Measurements from ENCODE around the gene TMC6.
"Not testable (repeated sequence)": the region's sequence is repeated elsewhere in the genome, so short reads cannot be mapped to it uniquely, and the experiment has no call there.

TMC6 gene

DNA sequence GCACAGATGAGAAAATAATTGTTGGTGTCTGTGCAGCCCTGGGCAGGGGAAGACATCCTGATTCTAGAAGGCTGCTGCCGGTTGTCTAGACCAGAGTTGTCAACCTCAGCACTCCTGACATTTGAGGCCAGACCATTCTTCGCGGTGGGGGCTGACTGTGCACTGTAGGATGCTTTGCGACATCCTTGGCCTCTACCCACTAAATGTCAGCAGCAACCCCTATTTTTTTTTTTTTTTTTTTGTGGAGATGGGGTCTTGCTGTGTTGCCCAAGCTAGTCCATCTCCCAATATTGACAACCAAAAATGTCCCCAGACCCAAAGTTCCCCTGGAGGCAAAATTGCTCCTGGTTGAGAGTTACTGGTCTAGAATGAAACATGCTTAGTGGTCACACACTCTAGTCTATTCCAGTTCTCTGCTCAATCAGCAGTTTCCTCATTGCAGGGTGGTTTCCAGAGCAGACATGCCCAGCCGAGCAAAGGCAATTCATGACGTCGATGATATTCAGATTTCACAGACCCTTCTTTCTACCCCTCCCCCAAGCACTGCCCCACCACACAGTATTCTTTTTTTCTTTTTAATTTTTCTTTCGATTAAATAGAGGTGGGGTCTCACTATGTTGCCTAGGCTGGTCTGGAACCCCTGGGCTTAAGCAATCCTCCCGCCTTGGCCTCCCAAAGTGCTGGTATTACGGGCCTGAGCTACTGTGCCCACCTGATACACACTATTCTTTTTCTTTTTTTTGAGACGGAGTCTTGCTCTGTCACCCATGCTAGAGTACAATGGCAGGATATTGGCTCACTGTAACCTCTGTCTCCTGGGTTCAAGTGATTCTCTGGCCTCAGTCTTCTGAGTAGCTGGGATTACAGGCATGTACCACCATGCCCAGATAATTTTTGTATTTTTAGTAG is 26.6 kb upstream of the TMC6 start:
- DNase-seq (ENCODE audit: low spot score), result no peak

DNA sequence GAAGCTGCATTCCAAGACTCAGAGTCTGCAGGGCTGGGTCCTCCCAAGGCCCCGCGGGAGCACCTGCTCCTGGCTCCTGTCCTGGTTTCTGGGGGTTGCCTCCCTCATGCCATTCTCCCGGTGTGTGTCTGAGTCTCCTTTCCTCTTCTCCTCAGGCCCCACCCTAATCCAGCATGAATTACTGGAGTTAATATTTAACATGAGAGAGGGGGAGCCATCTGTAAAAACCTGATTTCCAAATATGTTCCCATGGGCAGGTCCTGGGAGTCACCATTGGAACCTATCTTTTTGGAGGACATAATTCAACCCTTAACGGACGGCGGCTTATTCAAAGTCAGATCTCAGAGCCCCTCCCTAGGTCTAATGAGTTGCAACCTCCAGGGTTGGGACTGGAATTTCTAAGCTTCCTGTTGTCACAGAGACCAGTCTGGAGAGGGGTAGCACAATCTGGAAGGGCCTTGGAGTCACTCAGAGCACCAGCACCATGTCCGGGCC is 23.0 kb upstream of the TMC6 start:
- DNase-seq (ENCODE audit: low spot score), result no peak

DNA sequence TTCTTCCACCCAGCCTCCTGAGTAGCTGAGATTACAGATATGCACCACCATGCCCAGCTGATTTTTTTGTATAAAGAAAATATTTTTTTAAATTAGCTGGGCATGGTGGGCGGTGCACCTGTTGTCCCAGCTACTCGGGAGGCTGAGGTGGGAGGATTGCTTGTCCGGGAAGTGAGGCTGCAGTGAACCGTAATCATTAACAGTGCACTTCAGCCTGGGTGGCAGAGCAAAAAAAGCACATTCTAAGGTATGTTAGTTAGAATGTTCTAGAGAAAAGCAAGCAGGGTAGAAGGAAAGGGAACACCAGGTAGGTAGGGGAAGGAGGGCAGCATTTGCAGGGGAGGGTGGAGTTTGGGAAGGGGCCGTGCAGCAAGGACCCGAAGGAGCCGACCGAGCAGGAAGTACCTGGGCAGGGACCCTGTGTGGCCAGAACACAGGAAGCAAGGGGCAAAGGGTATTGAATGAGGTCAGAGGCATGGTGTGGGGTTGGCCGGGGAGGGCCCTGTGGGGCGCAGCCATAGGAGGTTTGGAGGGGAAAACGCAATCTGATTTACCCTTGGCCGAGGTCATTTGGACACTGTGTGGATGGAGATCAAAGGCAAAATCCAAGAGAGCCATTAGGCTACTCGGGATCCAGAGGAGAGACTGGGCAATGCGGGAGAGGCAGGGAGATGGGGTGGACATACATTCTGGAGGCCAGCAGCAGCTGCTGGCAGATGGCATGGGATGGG is 19.9 kb upstream of the TMC6 start:
- no peak for DNase-seq (ENCODE audit: low spot score)

DNA sequence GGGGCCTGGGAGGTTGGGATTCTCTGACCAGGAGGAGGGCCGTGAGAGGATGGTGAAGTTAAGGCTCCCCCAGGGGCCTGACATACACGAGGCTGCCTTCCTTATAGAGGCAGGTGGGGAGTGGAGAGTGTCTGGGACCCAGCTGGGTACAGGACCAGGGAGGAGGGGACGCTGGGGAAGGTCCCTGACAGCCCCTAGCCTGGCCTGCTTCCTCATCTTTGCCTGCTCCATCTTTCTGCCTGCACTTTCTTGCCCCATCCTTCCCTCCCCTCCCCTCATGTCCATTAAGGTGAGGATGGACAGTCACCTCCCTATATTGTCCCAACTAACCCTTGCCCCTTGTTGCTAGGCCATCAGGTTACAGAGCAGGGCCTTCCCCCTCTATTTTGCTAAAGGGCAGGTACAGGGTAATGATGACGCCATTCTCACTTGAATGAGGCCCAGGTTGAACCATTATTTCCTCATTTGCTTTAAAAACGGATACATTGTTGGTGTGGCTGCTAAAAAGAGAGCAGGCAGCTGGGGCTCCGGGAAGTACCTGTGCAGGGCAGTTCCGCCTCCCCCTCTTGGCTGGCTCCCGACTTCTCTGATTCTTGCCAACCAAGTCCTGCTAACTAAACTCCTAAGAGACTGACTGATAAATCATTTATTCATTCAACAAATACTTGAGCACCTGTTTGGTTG is 18.9 kb upstream of the TMC6 start:
- DNase-seq (ENCODE audit: low spot score), result no peak

DNA sequence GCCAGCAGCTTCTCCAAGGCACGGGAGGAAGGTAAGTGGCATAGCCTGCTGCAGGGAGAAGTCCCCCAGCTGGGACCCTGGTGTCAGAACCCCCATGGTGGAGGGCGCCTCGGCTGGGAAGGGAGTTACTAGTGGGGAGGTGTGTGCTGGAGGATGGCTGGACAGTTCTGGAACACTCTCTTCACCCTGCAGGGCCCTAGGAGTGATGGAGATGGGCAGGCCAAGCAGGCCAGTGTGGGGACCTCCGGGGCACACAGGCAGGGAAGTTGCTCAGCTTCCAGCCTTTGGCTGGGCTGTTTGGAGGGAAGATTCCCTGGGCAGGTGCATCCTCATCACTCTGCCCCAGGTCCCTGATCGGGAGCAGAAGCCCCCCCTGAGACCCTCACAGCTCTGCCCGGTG is 18.3 kb upstream of the TMC6 start:
- no peak for DNase-seq (ENCODE audit: low spot score)

DNA sequence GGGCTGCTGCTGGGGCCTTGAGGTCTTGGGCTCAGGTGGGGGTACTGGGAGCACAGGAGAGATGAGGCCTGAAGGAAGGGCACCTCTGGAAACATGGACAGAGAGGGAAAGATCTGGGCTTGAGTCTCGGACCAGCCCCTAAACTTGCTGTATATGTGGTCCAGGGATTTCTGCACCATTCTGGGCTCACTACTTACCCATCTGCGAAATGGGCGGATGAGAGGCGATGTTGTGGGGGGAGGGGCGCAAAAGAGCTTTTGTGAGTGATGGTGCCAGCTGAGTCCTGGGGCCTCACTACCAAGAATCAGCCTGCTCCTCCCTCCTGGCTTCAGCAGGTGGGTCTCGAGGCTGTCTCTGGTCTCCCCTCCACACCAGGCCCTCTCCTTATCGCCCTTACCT is 17.9 kb upstream of the TMC6 start:
- no peak for DNase-seq (ENCODE audit: low spot score)

DNA sequence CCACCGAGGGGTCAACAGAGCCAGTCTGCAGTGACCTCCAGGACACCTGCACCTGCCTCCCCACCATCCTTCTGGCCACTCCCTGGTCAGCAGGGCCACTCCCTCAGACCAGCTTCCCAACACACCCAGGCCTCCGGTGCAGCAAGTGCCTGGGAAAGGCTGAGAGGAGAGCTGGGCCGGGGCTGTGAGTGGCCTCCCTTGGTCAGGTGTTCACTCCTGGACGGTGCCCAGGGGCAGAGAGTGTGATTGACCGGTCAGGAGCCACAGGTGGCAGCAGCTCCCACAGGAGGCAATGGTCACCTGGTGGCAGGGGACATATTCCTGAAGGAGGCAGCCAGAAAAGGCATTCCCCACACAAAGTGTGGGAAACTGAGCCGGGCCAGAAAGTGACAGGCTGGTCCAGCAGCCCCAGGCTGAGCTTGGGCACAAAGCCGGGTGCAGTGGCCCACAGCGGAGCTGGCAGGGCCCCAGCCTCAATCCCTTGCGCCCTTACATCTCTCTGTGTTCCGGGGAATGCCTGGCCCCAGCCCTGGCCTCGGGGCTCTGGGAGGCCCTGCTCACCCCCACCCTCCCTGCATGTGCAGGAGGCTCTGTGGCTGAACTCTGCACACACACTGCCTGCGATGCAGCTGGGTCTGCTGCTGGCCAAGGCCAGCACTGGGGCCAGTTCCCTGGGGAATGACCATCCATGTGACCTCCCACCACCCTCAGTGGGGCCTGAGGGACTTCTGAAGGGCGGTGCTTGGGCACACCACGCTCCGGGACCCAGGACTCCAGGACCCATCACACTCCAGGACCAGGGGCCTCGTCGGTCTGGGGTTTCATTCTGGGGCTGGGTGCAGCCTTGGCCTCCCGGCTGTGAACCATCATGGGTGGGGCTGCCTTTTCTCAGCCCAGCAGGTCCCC is 16.4 kb upstream of the TMC6 start:
- peak; percentile 72 for DNase-seq (ENCODE audit: low spot score)

DNA sequence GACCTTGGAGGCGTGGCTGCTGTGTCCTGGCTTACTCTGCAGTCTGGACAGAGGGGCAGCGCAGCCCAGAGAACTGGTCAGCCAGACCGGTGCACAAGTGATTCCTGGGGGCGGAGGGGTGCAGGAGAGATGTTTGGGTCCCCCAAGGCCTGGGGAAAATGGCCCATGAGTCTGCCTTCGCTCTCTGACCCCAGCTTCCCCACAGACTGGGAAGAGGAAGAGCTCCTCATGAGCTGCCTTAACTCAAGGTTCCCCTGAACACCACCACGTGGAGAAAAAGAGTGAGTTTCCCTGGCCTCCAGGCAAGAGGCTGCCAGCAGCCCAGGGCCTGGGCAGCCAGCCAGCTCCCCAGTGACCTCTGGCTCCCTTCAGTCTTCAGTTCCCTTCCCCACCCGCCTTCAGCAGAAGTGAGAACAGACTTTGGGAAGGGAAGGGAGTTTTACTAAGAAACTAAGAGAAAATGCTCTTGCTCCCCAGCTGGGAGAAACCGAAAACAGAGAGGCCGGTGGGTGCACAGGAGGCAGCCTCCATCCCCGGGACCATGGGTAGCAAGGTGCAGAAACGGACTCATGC is 15.7 kb upstream of the TMC6 start:
- peak; percentile 81 for DNase-seq (ENCODE audit: low spot score)

DNA sequence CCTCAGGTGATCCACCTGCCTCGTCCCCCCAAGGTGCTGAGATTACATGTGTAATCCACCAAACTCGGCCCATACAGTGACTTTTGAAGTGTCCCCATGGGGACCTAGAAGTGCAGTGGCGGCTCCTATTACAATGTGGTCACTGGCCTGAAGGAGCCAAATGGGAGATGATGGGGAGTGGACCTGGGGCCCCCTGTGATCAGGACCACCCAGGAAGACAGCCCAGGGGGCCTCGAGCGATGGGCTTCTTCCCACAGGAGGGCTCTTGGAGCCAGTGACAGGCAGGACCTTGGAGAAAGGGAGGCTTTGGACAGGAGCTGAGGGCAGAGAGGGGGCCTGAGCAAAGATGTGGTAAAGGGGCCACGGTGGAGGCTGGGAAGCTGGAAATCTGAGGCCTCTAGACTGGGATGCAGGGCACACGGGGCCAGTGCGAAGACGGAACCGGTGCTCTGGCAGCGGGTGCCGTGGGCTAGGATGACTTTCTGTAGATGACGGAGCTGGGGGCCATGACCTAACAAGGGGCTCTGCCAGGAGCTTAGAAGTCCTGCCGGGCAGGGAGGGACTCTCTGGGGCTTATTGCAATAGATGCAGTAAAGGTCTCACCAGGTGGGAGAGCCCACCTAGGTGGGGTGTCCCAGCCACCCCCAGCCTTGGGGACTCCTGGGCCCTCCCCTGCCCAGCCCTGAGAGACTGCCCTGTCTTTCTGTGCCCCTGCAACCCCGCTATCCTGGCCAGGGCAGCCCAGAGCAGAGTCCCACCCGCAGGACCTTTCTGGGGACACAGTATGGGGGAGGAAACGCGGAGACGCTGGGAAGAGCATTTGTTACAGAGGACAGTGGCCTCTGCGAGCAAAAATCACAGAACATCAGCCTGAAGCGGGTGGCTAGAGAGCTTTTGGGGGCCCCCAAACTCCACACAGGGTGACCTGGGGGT is 14.9 kb upstream of the TMC6 start:
- no peak for DNase-seq (ENCODE audit: low spot score)

DNA sequence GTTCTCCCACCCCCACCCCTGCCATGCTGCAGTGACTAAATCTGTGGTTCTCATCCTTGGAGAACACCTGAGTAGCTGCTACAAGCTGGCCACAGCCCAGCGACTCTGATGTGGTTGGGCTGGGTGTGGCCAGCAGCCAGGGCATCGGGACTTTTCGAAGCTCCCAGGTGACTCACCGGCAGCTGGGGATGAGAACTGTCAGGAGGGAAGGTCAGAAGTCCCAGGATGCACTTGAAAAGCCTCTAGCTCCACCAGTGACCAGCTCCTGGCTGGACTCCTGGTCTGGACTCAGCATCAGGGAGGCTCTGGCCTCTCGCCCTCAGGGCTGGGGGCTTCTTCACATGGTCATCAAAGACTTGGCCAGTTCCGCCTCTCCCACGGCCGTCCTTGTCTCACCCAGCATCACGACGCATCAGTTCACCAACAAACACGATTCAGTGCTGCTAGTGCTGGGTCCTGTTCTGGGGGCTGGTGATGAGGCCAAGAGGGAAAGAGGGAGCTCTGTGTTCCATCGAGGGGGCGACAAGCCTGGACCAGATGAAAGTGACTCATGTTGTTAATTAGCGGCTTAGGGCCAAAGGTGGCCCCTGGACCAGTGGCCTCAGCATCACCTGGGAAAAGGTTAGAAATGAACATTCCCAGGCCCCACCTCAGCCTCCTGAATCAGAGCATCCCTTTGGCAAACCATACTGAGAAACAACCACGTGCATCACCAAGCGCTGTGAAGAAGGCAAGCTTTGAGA is 13.7 kb upstream of the TMC6 start:
- DNase-seq (ENCODE audit: low spot score), result no peak

DNA sequence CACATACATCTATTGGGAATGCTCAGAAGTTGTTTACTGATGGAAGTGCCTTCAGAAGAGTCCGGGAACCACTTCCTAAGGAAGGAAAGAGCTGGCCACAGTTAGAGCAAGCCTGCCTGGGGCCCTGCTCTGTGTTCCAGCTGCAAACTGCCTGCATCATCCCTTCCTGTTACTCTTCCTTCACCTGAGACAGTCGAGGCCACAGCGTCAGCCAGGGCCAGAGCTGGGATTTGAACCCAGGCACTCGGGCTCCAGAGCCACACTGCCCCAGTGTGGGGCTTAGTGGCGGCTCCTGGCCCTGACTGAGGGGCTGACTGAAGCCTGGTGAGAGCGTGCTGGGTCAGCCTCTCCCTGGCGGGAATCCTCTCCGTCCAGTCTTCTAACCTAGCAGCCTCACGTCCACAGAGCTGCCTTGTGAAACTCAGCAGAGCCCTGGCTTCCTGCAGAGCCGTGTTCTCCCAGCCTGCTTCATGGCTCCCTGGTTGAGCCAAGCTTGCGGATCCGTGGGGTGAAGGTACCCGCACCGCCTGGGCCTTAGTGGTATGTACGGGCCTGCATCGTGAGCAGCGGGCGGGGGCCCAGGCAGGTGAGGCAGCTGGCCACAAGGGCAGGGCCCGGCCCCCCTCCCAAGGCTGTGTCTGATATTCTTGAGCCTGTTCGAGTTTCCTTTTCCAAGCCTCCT is 13.0 kb upstream of the TMC6 start:
- no peak for DNase-seq (ENCODE audit: low spot score)

DNA sequence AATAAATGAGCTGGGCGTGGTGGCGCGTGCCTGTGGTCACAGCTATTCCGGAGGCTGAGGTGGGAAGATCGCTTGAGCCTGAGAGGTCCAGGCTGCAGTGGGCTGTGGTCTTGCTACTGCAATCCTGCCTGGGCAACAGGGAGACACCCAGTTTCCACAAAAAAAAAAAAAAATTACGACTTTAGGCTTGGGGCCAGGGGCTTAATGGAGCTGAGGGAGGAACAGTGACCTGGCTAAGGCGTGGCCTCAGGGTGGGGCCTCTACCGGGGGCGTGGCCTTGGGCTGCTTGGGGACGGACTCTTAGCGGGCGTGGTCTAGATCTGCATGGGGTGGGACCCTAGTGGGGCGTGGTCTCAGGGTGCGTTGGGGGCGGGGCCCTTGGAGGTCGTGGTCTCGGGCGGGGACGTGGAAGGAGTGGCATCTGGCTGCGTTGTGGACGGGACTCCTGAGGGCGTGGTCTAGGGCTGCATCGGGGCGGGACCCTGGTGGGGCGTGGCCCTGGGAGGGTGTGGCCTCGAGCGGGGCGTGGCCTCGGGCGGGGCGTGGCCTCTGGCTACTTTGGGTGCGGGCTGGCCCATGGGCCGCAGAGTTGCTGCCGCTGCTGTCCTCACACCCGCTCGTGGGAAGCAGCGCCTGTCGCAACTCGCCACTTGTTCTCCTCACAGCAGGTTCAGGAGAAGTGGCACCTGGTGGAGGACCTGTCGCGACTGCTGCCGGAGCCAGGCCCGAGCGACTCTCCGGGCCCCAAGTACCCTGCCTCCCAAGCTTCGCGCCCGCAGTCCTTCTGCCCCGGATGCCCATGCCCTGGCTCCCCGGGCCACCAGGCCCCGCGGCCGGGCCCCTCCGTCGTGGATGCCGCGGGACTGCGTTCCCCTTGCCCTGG is 11.9 kb upstream of the TMC6 start:
- DNase-seq (ENCODE audit: low spot score), result peak; percentile 78

DNA sequence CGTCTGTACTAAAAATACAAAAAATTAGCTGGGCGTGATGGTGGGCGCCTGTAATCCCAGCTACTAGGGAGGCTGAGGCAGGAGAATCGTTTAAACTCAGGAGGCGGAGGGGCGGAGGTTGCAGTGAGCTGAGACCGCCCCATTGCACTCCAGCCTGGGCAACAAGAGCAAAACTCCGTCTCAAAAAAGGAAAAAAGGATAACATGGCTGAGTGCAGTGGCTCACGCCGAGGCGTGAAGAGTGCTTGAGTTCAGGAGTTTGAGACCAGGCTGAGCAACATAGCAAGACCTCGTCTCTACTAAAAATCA is 11.3 kb upstream of the TMC6 start:
- DNase-seq (ENCODE audit: low spot score), result not testable (repeated sequence)

DNA sequence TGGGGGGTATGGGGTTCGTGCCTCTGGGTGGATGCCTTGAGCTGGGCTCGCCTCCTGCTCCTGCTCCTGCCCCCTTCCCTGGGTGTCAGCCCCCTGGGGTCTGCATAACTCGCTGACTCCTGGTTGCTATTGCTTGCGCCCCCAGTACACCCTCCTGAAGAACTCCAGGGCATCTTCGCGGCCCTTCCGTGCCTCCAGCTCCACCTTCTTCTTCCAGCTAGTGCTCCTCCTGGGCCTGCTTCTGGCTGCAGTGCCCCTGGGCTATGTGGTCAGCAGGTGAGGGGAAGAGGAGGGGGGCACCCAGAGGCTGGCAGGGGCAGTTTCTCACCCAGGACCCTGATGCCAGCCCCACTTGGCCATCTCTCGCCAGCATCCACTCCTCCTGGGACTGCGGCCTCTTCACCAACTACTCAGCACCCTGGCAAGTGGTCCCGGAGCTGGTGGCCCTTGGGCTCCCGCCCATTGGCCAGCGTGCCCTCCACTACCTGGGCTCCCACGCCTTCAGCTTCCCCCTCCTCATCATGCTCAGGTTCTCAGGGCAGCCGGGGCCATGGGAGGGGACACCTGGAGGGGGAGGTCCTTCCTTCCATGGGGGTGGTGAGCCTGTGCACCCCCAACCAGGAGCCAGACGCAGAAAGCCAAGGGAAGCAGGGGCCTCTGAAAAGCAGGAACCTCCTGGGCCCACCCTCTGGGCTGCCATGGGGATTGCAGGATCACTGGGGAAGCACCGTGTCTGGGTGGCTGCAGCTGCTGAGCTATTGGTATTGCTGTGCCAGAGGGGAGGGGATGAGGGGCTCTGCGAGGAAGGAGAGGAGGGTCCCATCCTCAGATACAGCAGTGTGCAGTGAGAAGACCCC is 9.9 kb upstream of the TMC6 start:
- DNase-seq (ENCODE audit: low spot score), result no peak

DNA sequence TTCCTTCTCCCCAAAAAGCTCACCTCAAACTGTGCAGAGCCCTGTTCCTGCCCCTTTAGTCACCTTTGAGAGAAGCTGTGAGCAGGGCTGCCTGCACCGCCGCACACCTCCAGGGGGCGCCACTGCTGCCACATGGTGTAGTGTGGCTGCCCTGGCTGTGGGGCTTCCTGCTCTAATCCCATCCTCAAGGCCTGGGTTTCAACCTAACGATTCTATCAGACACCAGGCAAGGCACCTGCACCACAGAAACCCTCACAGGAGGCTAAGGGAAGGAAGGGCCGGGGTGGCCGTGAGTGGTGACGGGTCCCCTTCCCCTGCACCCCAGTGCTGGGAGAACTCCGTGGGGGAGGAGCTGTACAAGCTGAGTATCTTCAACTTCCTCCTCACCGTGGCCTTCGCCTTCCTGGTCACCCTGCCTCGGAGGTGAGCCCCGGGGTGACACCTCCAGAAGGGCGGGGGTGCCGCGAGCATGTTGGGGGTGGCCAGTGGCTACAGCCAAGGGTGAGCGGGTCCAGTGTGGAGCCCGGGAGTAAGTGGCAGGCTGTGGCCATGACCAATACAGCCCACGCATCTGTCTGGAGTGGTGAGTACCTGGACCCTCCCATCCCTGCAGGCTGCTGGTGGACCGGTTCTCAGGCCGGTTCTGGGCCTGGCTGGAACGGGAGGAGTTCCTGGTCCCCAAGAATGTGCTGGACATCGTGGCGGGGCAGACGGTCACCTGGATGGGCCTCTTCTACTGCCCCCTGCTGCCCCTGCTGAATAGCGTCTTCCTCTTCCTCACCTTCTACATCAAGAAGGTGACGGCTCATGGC is 9.0 kb upstream of the TMC6 start:
- DNase-seq (ENCODE audit: low spot score), result no peak

DNA sequence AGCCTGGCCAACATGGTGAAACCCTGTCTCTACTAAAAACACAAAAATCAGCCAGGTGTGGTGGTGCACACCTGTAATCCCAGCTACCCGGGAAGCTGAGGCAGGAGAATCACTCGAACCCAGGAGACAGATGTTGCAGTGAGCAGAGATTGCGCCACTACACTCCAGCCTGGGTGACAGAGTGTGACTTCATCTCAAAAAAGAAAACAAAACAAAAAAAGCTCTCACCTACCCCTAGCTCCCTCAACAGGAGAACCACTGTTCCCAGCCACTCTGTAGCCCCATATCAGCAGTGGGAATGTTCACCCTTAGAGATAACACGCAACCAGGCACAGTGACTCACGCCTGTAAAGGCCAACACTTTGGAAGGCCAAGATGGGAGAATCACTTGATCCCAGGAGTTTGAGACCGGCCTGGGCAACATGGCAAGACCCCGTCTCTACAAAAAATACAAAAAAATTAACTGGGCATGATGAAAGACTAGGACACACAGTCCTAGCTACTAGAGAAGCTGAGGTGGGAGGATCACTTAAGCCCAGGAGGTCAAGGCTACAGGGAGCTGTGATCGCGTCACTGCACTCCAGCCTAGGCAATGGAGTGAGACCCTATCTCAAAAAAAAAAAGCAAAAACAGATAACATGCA is 7.4 kb upstream of the TMC6 start:
- DNase-seq (ENCODE audit: low spot score), result no peak
